ENCODE data around the gene DRD3.

The DRD3 gene

DNA sequence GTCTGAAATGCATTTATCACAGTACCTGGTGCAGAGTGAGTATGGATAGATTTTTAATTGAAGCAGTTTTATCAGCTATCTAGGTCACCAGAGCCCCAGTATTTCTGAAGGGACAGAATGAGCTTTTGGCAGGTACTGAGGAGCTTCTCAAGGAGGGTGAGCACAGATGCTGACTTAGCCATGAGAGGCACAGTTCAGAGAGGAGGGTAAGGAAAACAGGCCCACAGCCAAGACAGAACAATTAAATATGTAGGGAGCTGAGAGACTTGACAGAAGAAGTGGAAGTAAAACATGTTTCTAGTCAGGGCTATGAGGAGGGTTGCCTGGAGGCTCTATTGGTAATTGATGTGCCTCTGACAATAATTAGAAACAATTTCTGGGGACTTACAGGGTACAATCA, 38.4 kb upstream of the DRD3 start:
- no peaks in the 10 kb centered on the region for H4K20me1 ChIP-seq (ENCODE audit: control insufficient read depth, insufficient read depth, low read depth, low read length)

DNA sequence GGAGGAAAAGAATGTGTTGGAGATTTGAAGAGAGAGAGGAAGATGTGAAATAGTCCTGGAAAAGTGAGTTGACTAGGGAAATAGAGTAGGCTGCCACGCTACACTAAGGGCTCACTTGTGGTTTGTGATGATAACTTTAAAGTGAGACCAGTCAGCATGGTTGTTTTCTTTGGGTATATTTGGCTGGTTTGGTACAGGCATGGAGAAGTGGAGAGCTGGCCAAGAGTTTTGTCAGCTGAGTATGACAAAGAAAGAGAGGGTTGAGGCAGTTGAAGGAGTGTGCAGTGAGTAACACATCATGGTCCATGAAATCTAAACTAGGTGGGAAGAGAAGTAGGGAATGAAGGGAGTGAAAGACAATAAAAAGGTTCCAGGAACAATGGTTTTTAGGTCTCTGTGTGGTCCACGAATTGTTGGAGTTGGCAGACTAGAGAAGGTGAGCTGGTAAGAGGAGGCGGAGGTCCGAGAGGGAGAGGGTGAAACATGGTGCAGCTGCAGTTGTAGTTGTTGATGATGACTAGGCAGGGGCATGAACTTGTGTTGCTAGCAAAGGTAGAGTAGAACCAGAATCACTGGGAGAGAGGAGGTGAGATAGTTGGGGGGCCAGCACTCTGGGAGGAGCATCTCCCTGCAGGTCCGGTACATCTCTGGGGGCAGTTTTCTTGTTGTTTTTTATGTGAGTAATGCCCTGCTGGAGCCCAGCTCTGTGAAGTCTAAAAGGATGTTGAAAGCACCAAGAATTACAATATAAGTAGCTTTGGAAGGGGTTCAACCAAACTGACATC, 37.5 kb upstream of the DRD3 start:
- Histone ChIP-seq H3K4me3 (ENCODE audit: low read length) (peak overlapping the region; percentile 76), H3K9me2 (replicated peaks; ENCODE audit: control insufficient read depth, low read length) (no peaks in the 10 kb centered on the region), H3F3A (ENCODE audit: control insufficient read depth, insufficient read depth) (peaks cover 30% of the 10 kb centered on the region), H3K9me3 (ENCODE audit: control insufficient read depth, insufficient read depth, low read length) (no peaks in the 10 kb centered on the region), H3K79me2 (ENCODE audit: control insufficient read depth, low read length) (peaks cover 14% of the 10 kb centered on the region), H3K27me3 (ENCODE audit: control insufficient read depth, low read length) (no peaks in the 10 kb centered on the region), H3K36me3 (ENCODE audit: control insufficient read depth, low read length) (peaks cover 4% of the 10 kb centered on the region; the same call in 1 of the 2 replicates), H3K4me2 (ENCODE audit: low read length) (peak overlapping the region; percentile 94), H3K27ac (ENCODE audit: low read depth, low read length) (peak overlapping the region; percentile 98; the same call in 1 of the 2 replicates), H4K20me1 (ENCODE audit: control insufficient read depth, insufficient read depth, low read depth, low read length) (no peaks in the 10 kb centered on the region), H3K4me1 (ENCODE audit: control insufficient read depth, low read length) (peaks cover 95% of the 10 kb centered on the region)
- TF ChIP-seq, protein P1, sequence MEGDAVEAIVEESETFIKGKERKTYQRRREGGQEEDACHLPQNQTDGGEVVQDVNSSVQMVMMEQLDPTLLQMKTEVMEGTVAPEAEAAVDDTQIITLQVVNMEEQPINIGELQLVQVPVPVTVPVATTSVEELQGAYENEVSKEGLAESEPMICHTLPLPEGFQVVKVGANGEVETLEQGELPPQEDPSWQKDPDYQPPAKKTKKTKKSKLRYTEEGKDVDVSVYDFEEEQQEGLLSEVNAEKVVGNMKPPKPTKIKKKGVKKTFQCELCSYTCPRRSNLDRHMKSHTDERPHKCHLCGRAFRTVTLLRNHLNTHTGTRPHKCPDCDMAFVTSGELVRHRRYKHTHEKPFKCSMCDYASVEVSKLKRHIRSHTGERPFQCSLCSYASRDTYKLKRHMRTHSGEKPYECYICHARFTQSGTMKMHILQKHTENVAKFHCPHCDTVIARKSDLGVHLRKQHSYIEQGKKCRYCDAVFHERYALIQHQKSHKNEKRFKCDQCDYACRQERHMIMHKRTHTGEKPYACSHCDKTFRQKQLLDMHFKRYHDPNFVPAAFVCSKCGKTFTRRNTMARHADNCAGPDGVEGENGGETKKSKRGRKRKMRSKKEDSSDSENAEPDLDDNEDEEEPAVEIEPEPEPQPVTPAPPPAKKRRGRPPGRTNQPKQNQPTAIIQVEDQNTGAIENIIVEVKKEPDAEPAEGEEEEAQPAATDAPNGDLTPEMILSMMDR (IDR thresholded peaks at IDR 0.05; ENCODE audit: low read depth, low read length, poor library complexity, severe bottlenecking): no peak
- TF ChIP-seq EZH2phosphoT487 (IDR thresholded peaks at IDR 0.05; ENCODE audit: borderline replicate concordance, low read length): no peak

More for the DNA sequence above, 38.4 kb upstream of the DRD3 start:
- H3K9me3 ChIP-seq (ENCODE audit: control insufficient read depth, insufficient read depth, low read length): no peaks in the 10 kb centered on the region
- peaks cover 30% of the 10 kb centered on the region for H3F3A ChIP-seq (ENCODE audit: control insufficient read depth, insufficient read depth)
- H3K9me2 ChIP-seq (replicated peaks; ENCODE audit: control insufficient read depth, low read length): no peaks in the 10 kb centered on the region
- H3K27me3 ChIP-seq (ENCODE audit: control insufficient read depth, low read length): no peaks in the 10 kb centered on the region
- H3K4me2 ChIP-seq (ENCODE audit: low read length): no peak overlapping the region
- no peak overlapping the region for H3K27ac ChIP-seq (ENCODE audit: low read depth, low read length)
- H3K4me1 ChIP-seq (ENCODE audit: control insufficient read depth, low read length): peaks cover 96% of the 10 kb centered on the region
- no peak overlapping the region for H3K4me3 ChIP-seq (ENCODE audit: low read length)
- H3K79me2 ChIP-seq (ENCODE audit: control insufficient read depth, low read length): peaks cover 14% of the 10 kb centered on the region
- peaks cover 4% of the 10 kb centered on the region; the same call in 1 of the 2 replicates for H3K36me3 ChIP-seq (ENCODE audit: control insufficient read depth, low read length)
- TF ChIP-seq, protein P1 (IDR thresholded peaks at IDR 0.05; ENCODE audit: low read depth, low read length, poor library complexity, severe bottlenecking): no peak
- TF ChIP-seq EZH2phosphoT487 (IDR thresholded peaks at IDR 0.05; ENCODE audit: borderline replicate concordance, low read length): no peak

DNA sequence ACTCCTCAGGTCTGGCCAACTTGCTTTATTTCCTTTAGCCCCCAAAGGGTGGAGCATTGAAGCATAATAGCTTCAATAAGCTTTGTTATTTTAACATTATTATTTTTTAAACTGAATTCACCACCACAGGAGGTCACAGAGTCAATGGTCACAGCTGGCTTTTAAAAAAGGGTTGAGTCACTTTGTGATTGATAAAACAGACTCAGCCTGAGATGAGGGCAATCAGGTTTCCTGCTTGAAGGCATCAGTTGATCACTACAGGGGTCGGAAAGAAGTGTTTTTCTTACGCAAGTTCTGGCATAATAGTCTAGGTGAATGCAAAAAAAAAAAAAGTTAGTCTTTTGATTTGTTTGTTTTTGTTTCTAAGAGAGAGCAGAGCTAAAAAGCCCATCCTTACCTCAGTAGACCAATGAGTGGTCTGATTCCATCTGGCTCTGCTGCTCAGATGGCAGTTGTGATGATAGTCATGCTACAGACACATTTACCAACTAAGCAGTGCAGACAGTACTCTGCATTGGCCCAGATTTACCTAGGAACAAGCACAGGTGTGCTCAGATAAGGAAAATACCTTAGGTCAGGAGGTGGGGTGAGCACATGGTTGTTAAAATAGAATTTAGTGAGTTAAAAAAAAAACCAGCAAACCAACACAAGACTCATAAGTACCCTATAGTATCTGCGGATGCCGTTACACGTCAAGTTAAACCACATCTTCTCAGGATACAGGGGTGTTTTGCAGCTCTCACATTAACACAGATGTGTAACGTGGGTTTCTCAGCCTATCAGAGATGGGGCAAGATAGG, 35.9 kb upstream of the DRD3 start:
- Histone ChIP-seq H3K9me2 (replicated peaks; ENCODE audit: control insufficient read depth, low read length) (no peaks in the 10 kb centered on the region), H3K9me3 (ENCODE audit: control insufficient read depth, insufficient read depth, low read length) (no peaks in the 10 kb centered on the region), H3K27ac (ENCODE audit: low read depth, low read length) (peak overlapping the region; percentile 98), H3K4me3 (ENCODE audit: low read length) (peak overlapping the region; percentile 76), H3K4me1 (ENCODE audit: control insufficient read depth, low read length) (peaks cover 79% of the 10 kb centered on the region), H3K4me2 (ENCODE audit: low read length) (peak overlapping the region; percentile 94), H3K79me2 (ENCODE audit: control insufficient read depth, low read length) (peaks cover 14% of the 10 kb centered on the region), H4K20me1 (ENCODE audit: control insufficient read depth, insufficient read depth, low read depth, low read length) (no peaks in the 10 kb centered on the region), H3K36me3 (ENCODE audit: control insufficient read depth, low read length) (peaks cover 4% of the 10 kb centered on the region; the same call in 1 of the 2 replicates), H3F3A (ENCODE audit: control insufficient read depth, insufficient read depth) (peaks cover 30% of the 10 kb centered on the region), H3K27me3 (ENCODE audit: control insufficient read depth, low read length) (no peaks in the 10 kb centered on the region)
- TF ChIP-seq EZH2phosphoT487 (IDR thresholded peaks at IDR 0.05; ENCODE audit: borderline replicate concordance, low read length): no peak
- TF ChIP-seq, protein P1 (IDR thresholded peaks at IDR 0.05; ENCODE audit: low read depth, low read length, poor library complexity, severe bottlenecking): no peak

Data from DOHH2 (cell line).